ENCODE results near the gene RMDN2.
"Not testable (repeated sequence)": the region's sequence is repeated elsewhere in the genome, so short reads cannot be mapped to it uniquely, and the experiment has no call there.

DNA sequence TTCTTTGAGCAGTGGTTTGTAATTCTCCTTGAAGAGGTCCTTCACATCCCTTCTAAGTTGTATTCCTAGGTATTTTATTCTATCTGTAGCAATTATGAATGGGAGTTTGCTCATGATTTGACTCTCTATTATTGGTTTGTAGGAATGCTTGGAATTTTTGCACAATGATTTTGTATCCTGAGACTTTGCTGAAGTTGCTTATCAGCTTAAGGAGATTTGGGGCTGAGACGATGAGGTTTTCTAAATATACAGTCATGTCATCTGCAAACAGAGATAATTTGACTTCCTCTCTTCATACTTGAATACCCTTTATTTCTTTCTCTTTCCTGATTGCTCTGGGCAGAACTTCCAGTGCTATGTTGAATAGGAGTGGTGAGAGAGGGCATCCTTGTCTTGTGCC lies 12.5 kb downstream of the RMDN2 start:
- TF ChIP-seq, protein P1, sequence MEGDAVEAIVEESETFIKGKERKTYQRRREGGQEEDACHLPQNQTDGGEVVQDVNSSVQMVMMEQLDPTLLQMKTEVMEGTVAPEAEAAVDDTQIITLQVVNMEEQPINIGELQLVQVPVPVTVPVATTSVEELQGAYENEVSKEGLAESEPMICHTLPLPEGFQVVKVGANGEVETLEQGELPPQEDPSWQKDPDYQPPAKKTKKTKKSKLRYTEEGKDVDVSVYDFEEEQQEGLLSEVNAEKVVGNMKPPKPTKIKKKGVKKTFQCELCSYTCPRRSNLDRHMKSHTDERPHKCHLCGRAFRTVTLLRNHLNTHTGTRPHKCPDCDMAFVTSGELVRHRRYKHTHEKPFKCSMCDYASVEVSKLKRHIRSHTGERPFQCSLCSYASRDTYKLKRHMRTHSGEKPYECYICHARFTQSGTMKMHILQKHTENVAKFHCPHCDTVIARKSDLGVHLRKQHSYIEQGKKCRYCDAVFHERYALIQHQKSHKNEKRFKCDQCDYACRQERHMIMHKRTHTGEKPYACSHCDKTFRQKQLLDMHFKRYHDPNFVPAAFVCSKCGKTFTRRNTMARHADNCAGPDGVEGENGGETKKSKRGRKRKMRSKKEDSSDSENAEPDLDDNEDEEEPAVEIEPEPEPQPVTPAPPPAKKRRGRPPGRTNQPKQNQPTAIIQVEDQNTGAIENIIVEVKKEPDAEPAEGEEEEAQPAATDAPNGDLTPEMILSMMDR (IDR thresholded peaks at IDR 0.05), result not testable (repeated sequence)
- TF ChIP-seq POLR2A (IDR thresholded peaks at IDR 0.05), result not testable (repeated sequence)
